Motor neuron (in vitro differentiated cells): ENCODE data around the gene USP12. TPM values are rescaled to one million over a fixed set of nuclear protein-coding genes. Genes with fewer than 3 reads are reported as not detected.

Experiments
- ATAC-seq, 8 experiments: fragments of 200-7000 bp; cut with Tn5 transposase; replicated peaks in 6 of 8; 2 replicates each; pipeline ENCODE4 v1.8.0; 2021; ENCODE audit warnings: mild to moderate bottlenecking in 8 of 8, moderate library complexity in 8 of 8
- H3K27ac ChIP-seq, 2 donors: fragments of 250-450 bp; sonication (Bioruptor Pico); 2 replicates each; pipeline ENCODE4 v1.9.0; 2021; ENCODE audit warnings: antibody characterized with exemption in 2 of 2, mild to moderate bottlenecking in 2 of 2, moderate library complexity in 1 of 2
- H3K4me1 ChIP-seq, 2 donors: fragments of 250-450 bp; sonication (Bioruptor Pico); replicated peaks in 1 of 2; 2 replicates each; pipeline ENCODE4 v1.6.1; 2021; ENCODE audit warnings: antibody characterized with exemption in 2 of 2, mild to moderate bottlenecking in 2 of 2, moderate library complexity in 1 of 2
- H3K4me3 ChIP-seq, 5 donors: fragments of 250-450 bp; sonication (Bioruptor Pico); 2 replicates each; pipeline ENCODE4 v1.9.0; 2021; ENCODE audit warnings: antibody characterized with exemption in 5 of 5, mild to moderate bottlenecking in 5 of 5, moderate library complexity in 4 of 5
- WGBS, 10 experiments: fragments of 450-650 bp; shearing (Covaris generic); methylation state at CpG; one replicate each; pipeline ENCODE4 v1.0.0; 2022; 5-methylcytosine and 5-hydroxymethylcytosine counted together
- in situ Hi-C, 9 experiments: fragments of 400-800 bp; cut with MboI; loops; one replicate each; pipeline ENCODE4 v1.15.0; 2021; ENCODE audit warnings: low sequenced_read_pairs in 9 of 9, low pct_unique_long_range_greater_than_20kb in 2 of 9; ENCODE audit not compliant: unreplicated experiment in 9 of 9
- total RNA-seq, 8 experiments: library from RNA; unstranded; fragments of 300-600 nt; gene quantifications; 2 replicates each; pipeline versions ENCODE4 v1.2.3 to v1.2.4, GENCODE V29; 2022

Gene USP12
- total RNA-seq, 8 experiments from 2014 or later = 13.7 to 38.0 (median 18.3) TPM

DNA sequence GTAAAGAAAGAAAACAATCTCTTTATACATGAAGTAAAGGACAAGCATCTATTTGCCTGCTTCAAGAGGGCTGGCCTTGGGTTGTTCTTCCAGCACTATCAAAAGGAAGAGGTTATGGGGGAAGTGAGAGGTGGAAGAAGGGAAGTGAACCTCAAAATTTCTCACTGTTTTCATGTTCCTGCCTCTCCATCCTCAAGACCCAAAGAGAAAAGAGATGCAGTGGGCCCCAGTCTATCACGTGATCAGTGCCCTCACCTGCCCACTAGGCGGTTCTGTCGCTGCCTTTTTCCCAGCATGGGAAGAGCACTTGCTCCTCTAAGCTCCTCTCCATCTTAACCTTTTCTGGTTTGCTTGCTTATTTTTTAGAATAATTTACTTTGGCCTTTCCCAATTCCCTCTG, 6.2 kb upstream of the USP12 start:
- WGBS, 10 experiments = 49 to 75% (median 69%) methylated on average over 2 to 3 of the region's 3 CpGs; no CpG with 5 or more reads in 6 of the 10 experiments
- H3K27ac ChIP-seq = no peak overlapping the region

DNA sequence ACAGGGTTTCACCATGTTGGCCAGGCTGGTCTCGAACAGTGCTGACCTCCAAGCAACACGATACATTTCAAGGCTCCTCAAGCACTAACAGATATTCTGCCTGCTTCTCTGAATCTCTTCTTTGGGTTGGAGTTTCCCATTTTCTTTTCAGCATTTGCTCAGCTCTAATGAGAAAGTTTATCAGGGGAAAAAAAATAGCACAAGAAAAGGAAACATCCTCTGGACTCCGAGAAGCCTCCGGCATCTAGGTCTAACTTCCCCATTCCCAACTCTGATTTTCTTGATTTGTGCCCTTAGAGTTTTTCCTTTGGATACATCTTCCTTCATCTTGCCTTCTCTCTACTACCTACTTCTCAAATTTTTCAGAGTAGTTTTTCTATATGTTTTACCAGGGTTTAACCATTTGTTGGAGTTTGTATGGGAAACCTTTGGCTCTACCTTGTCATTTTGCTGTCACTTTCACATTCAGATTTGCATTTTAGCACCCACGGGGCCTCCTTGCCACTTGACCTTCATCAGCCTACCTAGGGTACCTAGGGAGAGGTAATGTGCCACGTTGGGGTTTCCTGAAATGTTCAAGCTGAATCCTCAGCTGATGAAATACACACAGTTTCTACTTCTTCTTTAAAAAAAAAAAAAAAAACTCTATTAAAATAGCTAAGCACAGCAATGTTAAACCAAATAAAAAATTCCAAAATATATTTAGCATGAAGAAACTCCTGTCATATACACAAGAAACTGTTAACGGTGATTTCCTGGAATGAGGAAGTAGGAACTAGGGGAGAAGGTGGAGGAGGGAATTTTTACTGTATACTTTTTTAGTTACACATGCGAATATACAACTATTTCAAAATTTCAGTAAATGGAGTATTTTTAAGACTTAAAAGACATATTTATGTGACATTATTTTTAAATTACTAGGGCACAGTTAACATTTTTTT, 5.1 kb upstream of the USP12 start:
- ATAC-seq = no peak
- Histone ChIP-seq H3K4me1 (peaks cover 3 to 5% of the 10 kb centered on the region in 2 donors), H3K27ac (no peak overlapping the region), H3K4me3 (no peak overlapping the region)
- in situ Hi-C loops = no loop called here
- 68 to 93% (median 85%) methylated on average over 3 to 8 of the region's 8 CpGs for WGBS, 10 experiments

More for the DNA sequence above, 6.2 kb upstream of the USP12 start:
- Histone ChIP-seq H3K4me1 (peaks cover 0 to 3% of the 10 kb centered on the region in 2 donors), H3K4me3 (no peak overlapping the region)
- ATAC-seq = no peak
- in situ Hi-C loops = no loop called here

DNA sequence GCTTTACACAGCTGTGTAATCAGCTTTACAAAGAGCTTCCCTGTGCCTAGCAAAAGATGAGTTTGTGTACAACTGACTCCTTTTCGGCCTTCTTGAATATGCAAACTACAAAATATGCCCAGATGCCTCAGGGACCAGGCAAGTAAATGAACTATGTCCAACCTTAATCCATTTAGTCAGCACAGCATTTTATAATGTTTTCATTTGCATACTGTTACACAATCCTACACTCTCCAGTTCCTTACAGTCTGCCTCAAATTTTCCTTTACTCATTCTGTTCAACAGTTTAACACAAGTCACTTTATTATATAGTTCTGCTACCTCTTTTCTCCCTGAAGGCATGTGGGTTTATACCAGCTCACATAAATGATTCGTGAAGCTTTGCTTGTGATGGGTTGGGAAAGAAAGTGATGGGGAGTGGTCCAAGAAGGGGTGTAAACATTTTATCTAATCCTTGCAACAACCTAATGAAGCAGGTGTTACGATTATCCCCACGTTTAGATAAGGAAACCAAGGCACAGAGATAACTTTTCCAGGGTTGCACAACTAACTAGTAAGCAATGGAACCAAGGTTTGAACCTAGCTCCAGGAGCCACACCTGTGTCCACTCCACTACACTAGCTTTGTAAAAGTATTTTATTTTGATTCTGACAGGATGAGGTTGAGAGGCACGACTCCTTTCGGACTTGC, 3.3 kb upstream of the USP12 start:
- ATAC-seq = peak in 3 of 8 experiments; percentile 34 to 48 (median 41)
- in situ Hi-C loops = no loop called here
- peaks cover 3 to 11% of the 10 kb centered on the region in 2 donors for H3K4me1 ChIP-seq
- no peak overlapping the region for H3K4me3 ChIP-seq
- no peak overlapping the region for H3K27ac ChIP-seq
- 0 to 100% (median 77%) methylated on average over 1 to 6 of the region's 6 CpGs for WGBS, 10 experiments

DNA sequence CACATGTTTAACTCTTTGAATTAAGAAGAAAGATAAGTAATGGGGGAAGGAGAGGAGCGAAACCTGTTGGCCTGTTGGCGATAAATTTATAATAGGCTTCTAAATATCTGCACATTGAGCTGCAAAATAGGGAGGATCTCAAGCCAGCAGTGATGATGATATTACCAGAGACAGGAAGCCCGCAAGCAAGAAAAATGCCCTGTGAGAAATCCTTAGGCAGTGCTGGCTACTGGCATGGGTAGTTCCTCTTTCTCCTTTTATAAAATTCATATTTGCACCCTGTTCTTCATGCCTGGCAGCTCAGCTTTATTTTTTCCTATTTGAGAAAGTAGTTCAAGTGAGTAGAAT, 858 bp upstream of the USP12 start:
- H3K4me3 ChIP-seq = peak overlapping the region; percentile 46 to 99 (median 82)
- peaks cover 9 to 23% of the 10 kb centered on the region in 2 donors for H3K4me1 ChIP-seq
- in situ Hi-C loops = no loop called here
- WGBS, 10 experiments = 0 to 73% (median 32%) methylated on average over 1 to 3 of the region's 3 CpGs
- peak in 2 of 8 experiments; percentile 1 for ATAC-seq
- H3K27ac ChIP-seq = no peak overlapping the region

DNA sequence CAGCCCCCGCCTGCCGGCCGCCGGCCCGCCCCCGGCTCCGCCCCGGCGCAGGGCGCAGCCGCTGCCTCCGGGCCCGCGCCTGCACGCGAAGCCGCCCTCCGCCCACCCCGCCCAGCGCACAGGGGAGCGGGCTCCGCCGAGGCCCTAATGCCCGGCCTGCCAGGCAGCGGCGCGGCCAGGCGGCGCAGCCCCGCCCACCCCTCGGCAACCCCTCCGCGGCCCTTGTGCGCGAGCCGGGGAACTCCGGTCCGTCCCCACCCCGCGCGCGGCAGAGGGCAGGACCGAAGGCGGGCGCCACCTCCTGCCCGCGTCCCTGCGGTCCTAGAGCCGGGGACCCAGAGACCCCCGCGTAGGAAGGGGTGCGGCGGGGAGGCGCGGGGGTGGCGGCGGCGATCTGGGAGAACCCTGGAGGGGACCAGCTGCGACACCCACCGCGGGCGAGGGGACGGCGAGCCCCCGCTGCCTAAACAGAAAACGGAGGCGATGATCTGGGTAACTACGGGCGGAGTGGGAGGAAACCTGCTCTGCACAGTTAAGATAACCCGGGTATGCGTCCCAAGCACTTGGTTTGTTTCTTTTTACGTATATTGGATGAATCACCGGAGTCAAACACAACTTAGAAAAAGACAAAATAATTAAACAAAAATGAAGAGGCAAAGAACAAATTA, 350 bp upstream of the USP12 start:
- in situ Hi-C loops = no loop called here
- Histone ChIP-seq H3K27ac (peak overlapping the region; percentile 83 to 91), H3K4me1 (peaks cover 9 to 23% of the 10 kb centered on the region in 2 donors), H3K4me3 (peak overlapping the region; percentile 46 to 99 (median 82))
- peak; percentile 77 to 91 (median 90) for ATAC-seq
- 0 to 10% (median 0%) methylated on average over 1 to 15 of the region's 73 CpGs; no CpG with 5 or more reads in 3 of the 10 experiments for WGBS, 10 experiments

DNA sequence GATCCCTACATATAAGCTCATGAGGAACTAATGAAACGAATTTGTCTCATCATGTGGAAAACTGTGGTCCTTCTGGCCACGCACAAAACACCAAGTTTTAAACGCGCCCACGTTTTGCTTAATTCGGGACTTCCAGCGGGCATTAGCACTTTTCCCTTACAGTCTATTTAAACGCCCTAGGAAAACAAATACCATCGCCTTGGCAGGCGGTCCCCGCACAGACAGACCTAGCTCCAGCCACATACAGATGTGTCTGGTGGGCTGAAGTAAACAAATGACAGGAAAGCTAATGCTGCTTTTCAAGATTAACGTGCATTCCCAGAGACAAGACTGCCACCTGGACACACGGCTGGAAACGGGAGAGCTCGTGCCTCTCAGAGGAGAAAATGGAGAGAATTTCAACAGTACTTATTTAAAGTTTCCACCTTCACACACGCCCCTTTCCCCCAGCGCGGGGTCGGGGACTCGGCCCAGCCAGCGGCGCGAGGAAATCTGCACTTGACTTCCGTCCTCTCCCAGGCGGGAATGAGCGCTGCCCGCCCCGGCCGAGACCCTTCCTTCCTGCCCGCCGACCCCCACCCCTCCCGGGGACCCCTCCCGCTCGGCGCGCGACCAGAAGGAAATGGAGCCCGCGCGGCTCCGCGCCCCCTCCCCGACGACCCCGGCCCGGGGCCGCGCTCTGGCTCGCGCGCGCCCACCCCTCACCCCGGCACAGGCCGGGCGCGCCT, 931 bp downstream of the USP12 start:
- WGBS, 10 experiments = 0 to 5% (median 0%) methylated on average over 1 to 13 of the region's 56 CpGs; no CpG with 5 or more reads in 1 of the 10 experiments
- H3K27ac ChIP-seq = peak overlapping the region; percentile 83 to 91
- H3K4me3 ChIP-seq = peak overlapping the region; percentile 46 to 99 (median 82)
- peak in 7 of 8 experiments; percentile 0 to 21 (median 9) for ATAC-seq
- H3K4me1 ChIP-seq = peaks cover 9 to 23% of the 10 kb centered on the region in 2 donors
- in situ Hi-C loops = no loop called here

DNA sequence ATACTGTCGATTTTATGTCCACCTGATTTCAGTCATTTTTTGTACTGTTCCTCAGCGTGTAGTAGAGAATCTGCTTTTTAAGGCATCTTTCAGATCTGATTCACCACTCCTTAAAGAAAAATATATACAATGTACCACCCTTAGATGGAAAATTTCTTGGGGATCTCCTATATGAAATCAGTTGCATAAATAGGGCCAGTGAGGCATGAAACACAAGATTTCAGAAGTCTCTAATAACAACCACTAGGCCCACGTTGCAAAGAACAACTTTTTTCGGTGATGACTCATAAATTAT, 1.4 kb downstream of the USP12 start:
- ATAC-seq = no peak
- WGBS, 10 experiments = 0 to 50% (median 12%) methylated on average over 1 to 4 of the region's 4 CpGs; no CpG with 5 or more reads in 2 of the 10 experiments
- H3K4me1 ChIP-seq = peaks cover 9 to 23% of the 10 kb centered on the region in 2 donors
- H3K27ac ChIP-seq = peak overlapping the region in 1 of 2 donors; percentile 91
- peak overlapping the region; percentile 46 to 99 (median 82) for H3K4me3 ChIP-seq
- in situ Hi-C loops = no loop called here

DNA sequence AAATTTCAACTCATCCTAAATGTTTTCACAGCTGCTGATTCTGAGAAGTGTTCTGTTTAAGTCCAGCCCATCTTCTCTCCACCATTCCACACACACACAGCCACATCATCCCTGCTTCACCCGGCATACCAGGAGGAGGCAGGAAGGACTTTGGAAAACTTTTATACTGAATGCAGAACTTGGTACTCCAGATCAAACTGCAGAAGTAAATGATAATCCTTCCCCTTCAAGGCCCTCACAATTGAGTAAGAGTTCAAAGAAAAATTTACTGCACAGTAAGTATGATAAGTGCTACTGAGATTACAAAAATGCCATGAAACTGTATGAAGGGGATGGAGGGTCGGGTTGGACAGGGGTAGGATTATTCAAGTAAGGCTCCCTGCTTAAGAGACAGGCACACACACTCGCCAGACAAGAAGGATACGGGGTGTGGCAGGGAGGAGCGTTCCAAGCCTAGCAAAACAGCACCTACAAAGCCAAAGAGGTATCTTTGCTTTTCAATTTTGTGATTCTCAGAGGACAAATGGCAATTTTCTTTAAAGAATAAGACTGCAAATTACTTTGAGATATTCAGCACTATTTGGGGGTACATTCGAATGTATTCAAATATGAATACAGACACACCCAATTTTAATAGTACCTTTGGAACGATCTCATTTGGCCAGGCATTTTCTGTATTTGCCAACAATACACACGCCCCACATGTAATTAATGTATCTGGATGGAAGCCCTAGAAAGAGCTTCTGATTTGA, 2.5 kb downstream of the USP12 start:
- WGBS, 10 experiments = 11 to 82% (median 80%) methylated on average over 1 to 8 of the region's 8 CpGs; no CpG with 5 or more reads in 1 of the 10 experiments
- H3K27ac ChIP-seq = no peak overlapping the region
- in situ Hi-C loops = no loop called here
- ATAC-seq = no peak
- H3K4me3 ChIP-seq = peak overlapping the region in 1 of 5 donors; percentile 1
- H3K4me1 ChIP-seq = peaks cover 9 to 23% of the 10 kb centered on the region in 2 donors

DNA sequence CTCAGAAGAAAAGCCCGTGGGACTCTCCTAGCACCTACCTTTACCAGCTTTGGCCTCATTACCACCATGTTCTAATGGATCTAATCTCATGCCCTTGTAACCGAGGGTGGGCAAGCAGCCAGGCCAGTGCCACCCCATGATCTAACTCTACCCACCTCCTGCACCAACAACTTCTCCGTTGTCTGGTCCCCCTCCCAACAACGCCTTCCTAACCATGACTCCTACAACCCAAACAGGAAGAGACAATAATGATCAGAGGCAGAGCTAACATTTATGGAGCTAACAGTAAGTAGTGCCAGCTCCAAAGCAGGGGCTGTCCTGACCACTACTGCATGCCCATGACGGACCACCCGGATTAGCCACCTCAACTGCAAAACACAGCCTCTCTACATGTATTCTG, 3.5 kb downstream of the USP12 start:
- no peak overlapping the region for H3K4me3 ChIP-seq
- H3K27ac ChIP-seq = no peak overlapping the region
- in situ Hi-C loops = no loop called here
- peaks cover 9 to 23% of the 10 kb centered on the region in 2 donors for H3K4me1 ChIP-seq
- ATAC-seq = no peak
- WGBS, 10 experiments = 63 to 100% (median 85%) methylated on average over 1 to 6 of the region's 6 CpGs; no CpG with 5 or more reads in 2 of the 10 experiments

DNA sequence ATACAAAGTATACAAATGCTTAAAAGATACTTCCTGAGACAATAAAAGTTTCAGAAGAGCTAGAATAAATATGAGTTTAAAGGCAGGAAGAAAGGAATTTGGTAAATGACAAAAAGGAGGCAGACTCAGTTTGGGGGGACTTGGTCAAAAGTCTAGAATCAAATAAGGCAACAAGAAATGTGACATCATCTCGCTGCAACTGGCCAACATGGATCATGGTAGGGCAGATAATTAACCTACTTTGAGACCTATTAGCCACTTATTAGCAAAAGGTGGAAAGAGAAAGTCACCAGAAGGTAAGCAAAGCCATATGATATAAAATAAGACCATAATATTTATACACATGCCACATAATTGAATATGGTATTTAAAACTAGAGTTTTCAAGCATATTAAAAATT, 5.3 kb downstream of the USP12 start:
- Histone ChIP-seq H3K4me3 (no peak overlapping the region), H3K27ac (no peak overlapping the region), H3K4me1 (peaks cover 6 to 19% of the 10 kb centered on the region in 2 donors)
- 60 to 100% (median 92%) methylated on average over 1 of the region's 1 CpG; no CpG with 5 or more reads in 1 of the 10 experiments for WGBS, 10 experiments
- ATAC-seq = no peak
- in situ Hi-C loops = no loop called here

DNA sequence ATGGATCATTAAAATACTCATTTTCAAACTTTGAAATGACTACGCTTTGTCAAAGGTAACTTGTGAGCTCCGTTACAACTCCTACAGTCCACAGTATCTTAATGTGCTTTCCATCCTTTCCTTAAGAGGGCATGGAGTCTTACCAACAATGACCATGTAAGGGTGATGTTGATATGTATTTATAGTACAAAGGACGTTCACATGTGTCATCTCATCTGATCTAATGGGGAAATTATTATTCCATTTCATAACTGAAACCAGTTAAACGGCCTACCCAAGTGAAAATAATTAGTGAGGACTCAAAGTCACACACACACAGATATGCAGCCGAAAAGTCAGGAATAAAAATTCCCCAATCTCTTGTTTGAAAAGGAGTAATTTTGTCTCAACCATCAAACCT, 9.6 kb downstream of the USP12 start:
- ATAC-seq = no peak
- Histone ChIP-seq H3K4me3 (no peak overlapping the region), H3K27ac (no peak overlapping the region), H3K4me1 (no peaks in the 10 kb centered on the region)
- in situ Hi-C loops = no loop called here
- WGBS, 10 experiments = 39 to 100% (median 75%) methylated on average over 2 to 5 of the region's 5 CpGs; no CpG with 5 or more reads in 1 of the 10 experiments

DNA sequence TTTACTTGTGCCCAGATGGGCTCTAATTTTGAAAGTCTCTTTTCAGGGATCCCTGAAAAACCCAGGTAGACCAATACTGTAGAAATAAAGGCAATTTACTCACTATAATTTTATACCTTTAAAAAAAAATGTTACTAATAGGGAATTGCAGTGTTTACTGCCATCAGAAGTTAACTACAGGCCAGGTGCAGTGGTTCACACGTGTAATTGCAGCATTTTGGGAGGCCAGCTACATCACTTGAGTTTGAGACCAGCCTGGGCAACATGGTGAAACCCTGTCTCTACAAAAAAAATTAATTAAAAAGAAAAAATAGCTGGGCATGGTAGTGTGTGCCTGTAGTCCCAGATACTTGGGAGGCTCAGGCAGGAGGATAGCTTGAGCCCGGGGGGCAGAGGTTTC, 10.2 kb downstream of the USP12 start:
- no peaks in the 10 kb centered on the region for H3K4me1 ChIP-seq
- WGBS, 10 experiments = 14 to 100% (median 70%) methylated on average over 1 to 2 of the region's 2 CpGs; no CpG with 5 or more reads in 1 of the 10 experiments
- no peak for ATAC-seq
- H3K27ac ChIP-seq = no peak overlapping the region
- H3K4me3 ChIP-seq = no peak overlapping the region
- in situ Hi-C loops = no loop called here
